ENCODE results near the gene C17orf67. TPM values are rescaled to one million over a fixed set of nuclear protein-coding genes. Genes with fewer than 3 reads are reported as not detected.

C17orf67 gene
- total and polyA plus RNA-seq, 2 of the 13 experiments (the other 11 are each of a cell fraction or from before 2014, with no cell fraction given), result 0.41 to 0.86 TPM

GRCh38 chr17:56833057-56833808 is 487 bp downstream of the C17orf67 start (continued):
- TF ChIP-seq RBM39 (IDR thresholded peaks at IDR 0.05; ENCODE audit: low read depth, low read length, poor library complexity, severe bottlenecking), result no peak
- no peak for TF ChIP-seq POLR2AphosphoS2 (IDR thresholded peaks at IDR 0.05; ENCODE audit: low read depth, low read length)
- no peak for TF ChIP-seq ZNF280D (CRISPR knock-in tag; IDR thresholded peaks at IDR 0.05)
- peak; percentile 22; the same call in 1 of the 2 replicates for TF ChIP-seq SNAPC5 (CRISPR knock-in tag; IDR thresholded peaks at IDR 0.05; ENCODE audit: borderline replicate concordance)
- no peak for TF ChIP-seq THAP7 (CRISPR knock-in tag; IDR thresholded peaks at IDR 0.05)
- TF ChIP-seq PBX3 (CRISPR knock-in tag; IDR thresholded peaks at IDR 0.05; ENCODE audit: borderline replicate concordance), result no peak
- TF ChIP-seq ZNF615 (CRISPR knock-in tag; IDR thresholded peaks at IDR 0.05; ENCODE audit: borderline replicate concordance), result no peak
- TF ChIP-seq ZNF318 (CRISPR knock-in tag; IDR thresholded peaks at IDR 0.05), result no peak
- TF ChIP-seq THAP9 (CRISPR knock-in tag; IDR thresholded peaks at IDR 0.05; ENCODE audit: borderline replicate concordance), result no peak; the same call in 1 of the 2 replicates
- no peak for TF ChIP-seq MBD4 (IDR thresholded peaks at IDR 0.05; ENCODE audit: borderline replicate concordance, low read length)
